Measurements from ENCODE around the gene PNMA6E.

DNA sequence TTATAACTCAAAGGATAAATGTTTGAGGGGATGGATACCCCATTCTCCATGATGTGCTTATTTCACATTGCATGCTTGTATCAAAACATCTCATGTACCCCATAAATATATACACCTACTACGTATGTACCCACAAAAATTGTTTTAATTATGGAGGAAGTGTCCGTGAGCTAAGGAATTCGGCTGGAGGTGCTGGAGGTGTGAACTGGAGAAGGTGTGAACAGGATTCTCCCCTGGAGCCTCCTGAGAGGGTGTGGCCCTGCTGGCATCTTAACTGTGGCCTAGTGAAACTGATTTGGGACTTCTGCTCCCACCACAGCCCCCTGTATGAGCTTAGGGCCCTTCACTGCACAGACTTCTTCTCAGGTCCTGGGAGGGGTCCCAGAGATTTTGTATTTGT is 23.4 kb downstream of the PNMA6E start:
- TF ChIP-seq, protein P1, sequence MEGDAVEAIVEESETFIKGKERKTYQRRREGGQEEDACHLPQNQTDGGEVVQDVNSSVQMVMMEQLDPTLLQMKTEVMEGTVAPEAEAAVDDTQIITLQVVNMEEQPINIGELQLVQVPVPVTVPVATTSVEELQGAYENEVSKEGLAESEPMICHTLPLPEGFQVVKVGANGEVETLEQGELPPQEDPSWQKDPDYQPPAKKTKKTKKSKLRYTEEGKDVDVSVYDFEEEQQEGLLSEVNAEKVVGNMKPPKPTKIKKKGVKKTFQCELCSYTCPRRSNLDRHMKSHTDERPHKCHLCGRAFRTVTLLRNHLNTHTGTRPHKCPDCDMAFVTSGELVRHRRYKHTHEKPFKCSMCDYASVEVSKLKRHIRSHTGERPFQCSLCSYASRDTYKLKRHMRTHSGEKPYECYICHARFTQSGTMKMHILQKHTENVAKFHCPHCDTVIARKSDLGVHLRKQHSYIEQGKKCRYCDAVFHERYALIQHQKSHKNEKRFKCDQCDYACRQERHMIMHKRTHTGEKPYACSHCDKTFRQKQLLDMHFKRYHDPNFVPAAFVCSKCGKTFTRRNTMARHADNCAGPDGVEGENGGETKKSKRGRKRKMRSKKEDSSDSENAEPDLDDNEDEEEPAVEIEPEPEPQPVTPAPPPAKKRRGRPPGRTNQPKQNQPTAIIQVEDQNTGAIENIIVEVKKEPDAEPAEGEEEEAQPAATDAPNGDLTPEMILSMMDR (IDR thresholded peaks at IDR 0.05), result no peak
- no peak for TF ChIP-seq POLR2A (IDR thresholded peaks at IDR 0.05)
